SK-N-SH treated with all-trans-retinoic acid at 6 μM for 48 hours (cell line): ENCODE data around the gene NRXN3.

Source experiments
- ATAC-seq: fragments of 200-7000 bp; cut with Tn5 transposase; 3 replicates; pipeline ENCODE4 v1.9.1; 2020; ENCODE audit warnings: mild to moderate bottlenecking, moderate library complexity
- ARNTL ChIP-seq: fragments of 450-650 bp; formaldehyde crosslinking; IDR thresholded peaks from 2 replicates; pipeline ENCODE4 v1.5.0; 2020; ENCODE audit warnings: low read depth, mild to moderate bottlenecking, moderate library complexity, borderline replicate concordance
- CREB5 ChIP-seq: fragments of 250-450 bp; sonication (Bioruptor Pico); IDR thresholded peaks from 2 replicates; pipeline ENCODE4 v1.5.1; 2020; ENCODE audit warnings: low read depth, mild to moderate bottlenecking, moderate library complexity
- CSDC2 ChIP-seq: fragments of 250-450 bp; sonication (Bioruptor Pico); IDR thresholded peaks from 2 replicates; pipeline ENCODE4 v1.5.0; 2020; ENCODE audit warnings: mild to moderate bottlenecking, moderate library complexity
- CSRNP3 ChIP-seq: fragments of 250-450 bp; sonication (Bioruptor Pico); IDR thresholded peaks from 2 replicates; pipeline ENCODE4 v1.5.1; 2021; ENCODE audit warnings: mild to moderate bottlenecking, moderate library complexity
- ESRRG ChIP-seq: fragments of 250-450 bp; sonication (Bioruptor Pico); IDR thresholded peaks from 2 replicates; pipeline ENCODE4 v1.6.1; 2021; ENCODE audit warnings: mild to moderate bottlenecking
- ISL1 ChIP-seq: fragments of 250-450 bp; sonication (Bioruptor Pico); IDR thresholded peaks from 2 replicates; pipeline ENCODE4 v2.1.2; 2022; ENCODE audit warnings: mild to moderate bottlenecking, moderate library complexity
- OSR1 ChIP-seq: fragments of 250-450 bp; sonication (Bioruptor Pico); IDR thresholded peaks from 2 replicates; pipeline ENCODE4 v1.8.0; 2022; ENCODE audit warnings: moderate library complexity, mild to moderate bottlenecking, inconsistent platforms
- PATZ1 ChIP-seq: fragments of 250-450 bp; sonication (Bioruptor Pico); IDR thresholded peaks from 2 replicates; pipeline ENCODE4 v1.8.0; 2020; ENCODE audit warnings: mild to moderate bottlenecking, moderate library complexity, borderline replicate concordance
- RARB ChIP-seq: fragments of 250-450 bp; sonication (Bioruptor Pico); IDR thresholded peaks from 2 replicates; pipeline ENCODE4 v1.8.0; 2021; ENCODE audit warnings: mild to moderate bottlenecking, moderate library complexity
- SNAI2 ChIP-seq: fragments of 250-450 bp; sonication (Bioruptor Pico); IDR thresholded peaks from 2 replicates; pipeline ENCODE4 v1.5.0; 2020; ENCODE audit warnings: mild to moderate bottlenecking, moderate library complexity
- TCF4 ChIP-seq: fragments of 250-450 bp; sonication (Bioruptor Pico); IDR thresholded peaks from 2 replicates; pipeline ENCODE4 v1.8.0; 2021; ENCODE audit warnings: mild to moderate bottlenecking, moderate library complexity, borderline replicate concordance
- TOX ChIP-seq: fragments of 250-450 bp; sonication (Bioruptor Pico); IDR thresholded peaks from 2 replicates; pipeline ENCODE4 v1.8.0; 2021; ENCODE audit warnings: mild to moderate bottlenecking, moderate library complexity, borderline replicate concordance
- TSHZ2 ChIP-seq: fragments of 250-450 bp; sonication (Bioruptor Pico); IDR thresholded peaks from 2 replicates; pipeline ENCODE4 v1.5.0; 2020; ENCODE audit warnings: mild to moderate bottlenecking, moderate library complexity
- ZC3H10 ChIP-seq: fragments of 250-450 bp; sonication (Bioruptor Pico); IDR thresholded peaks from 2 replicates; pipeline ENCODE4 v1.5.1; 2021; ENCODE audit warnings: mild to moderate bottlenecking, moderate library complexity
- ZFP3 ChIP-seq: fragments of 250-450 bp; sonication (Bioruptor Pico); IDR thresholded peaks from 2 replicates; pipeline ENCODE4 v1.5.0; 2020; ENCODE audit warnings: mild to moderate bottlenecking, moderate library complexity
- ZFP30 ChIP-seq: fragments of 450-650 bp; formaldehyde crosslinking; IDR thresholded peaks from 2 replicates; pipeline ENCODE4 v1.5.0; 2022; ENCODE audit warnings: mild to moderate bottlenecking, moderate library complexity
- ZNF565 ChIP-seq: fragments of 450-650 bp; formaldehyde crosslinking; conservative IDR thresholded peaks from 2 replicates; pipeline ENCODE4 v1.5.0; 2020; ENCODE audit warnings: low read depth, mild to moderate bottlenecking, moderate library complexity
- ZNF70 ChIP-seq: fragments of 450-650 bp; formaldehyde crosslinking; IDR thresholded peaks from 2 replicates; pipeline ENCODE4 v1.5.0; 2020; ENCODE audit warnings: mild to moderate bottlenecking, moderate library complexity
- ZNF8 ChIP-seq: fragments of 450-650 bp; formaldehyde crosslinking; IDR thresholded peaks from 2 replicates; pipeline ENCODE4 v1.5.0; 2020; ENCODE audit warnings: mild to moderate bottlenecking, moderate library complexity

Gene NRXN3

GRCh38 chr14:78143489-78144145 is 26.6 kb upstream of the NRXN3 start:
- TF ChIP-seq TSHZ2 (CRISPR knock-in tag) (no peak), CREB5 (CRISPR knock-in tag) (no peak), CSDC2 (CRISPR knock-in tag) (no peak), TOX (CRISPR knock-in tag) (no peak), CSRNP3 (no peak), ZC3H10 (CRISPR knock-in tag) (no peak), TCF4 (CRISPR knock-in tag) (no peak), SNAI2 (CRISPR knock-in tag) (no peak), OSR1 (CRISPR knock-in tag) (no peak), ESRRG (CRISPR knock-in tag) (no peak), ZNF565 (CRISPR knock-in tag) (no peak), ZNF70 (CRISPR knock-in tag) (no peak)

GRCh38 chr14:78152201-78153063 is 17.7 kb upstream of the NRXN3 start:
- no peak for ATAC-seq
- TF ChIP-seq OSR1 (CRISPR knock-in tag) (no peak), ZNF8 (CRISPR knock-in tag) (no peak), CSRNP3 (no peak), ARNTL (CRISPR knock-in tag) (no peak), PATZ1 (CRISPR knock-in tag) (no peak), ZC3H10 (CRISPR knock-in tag) (no peak), ISL1 (CRISPR knock-in tag) (no peak), ZNF565 (CRISPR knock-in tag) (no peak), RARB (CRISPR knock-in tag) (no peak), CREB5 (CRISPR knock-in tag) (no peak), ZFP30 (no peak), ZFP3 (CRISPR knock-in tag) (no peak)

More at GRCh38 chr14:78143489-78144145, 26.6 kb upstream of the NRXN3 start:
- ATAC-seq = no peak
